IPS DF 6.9 (cell line): ENCODE results near the gene HNRNPAB.
"Not testable (repeated sequence)": the region's sequence is repeated elsewhere in the genome, so short reads cannot be mapped to it uniquely, and the experiment has no call there.

ENCODE experiments used
- DNase-seq: peaks from one replicate; pipeline ENCODE4 v3.0.0-alpha.2; 2013; ENCODE audit warnings: low read depth, low spot score
- H3K27ac ChIP-seq: one replicate; pipeline ENCODE4 v1.5.1; 2013; ENCODE audit warnings: low read length, control low read depth
- H3K27me3 ChIP-seq: 2 replicates; pipeline ENCODE4 v1.6.1; 2013; ENCODE audit warnings: mild to moderate bottlenecking, low read length; ENCODE audit not compliant: control insufficient read depth, insufficient read depth
- H3K36me3 ChIP-seq: 2 replicates; pipeline ENCODE4 v1.6.1; 2013; ENCODE audit warnings: low read length; ENCODE audit not compliant: control insufficient read depth, insufficient read depth
- H3K4me1 ChIP-seq: 2 replicates; pipeline ENCODE4 v1.6.1; 2013; ENCODE audit warnings: low read length; ENCODE audit not compliant: control insufficient read depth, insufficient read depth
- H3K4me3 ChIP-seq: 2 replicates; pipeline ENCODE4 v1.5.1; 2013; ENCODE audit warnings: mild to moderate bottlenecking, low read length
- H3K9me3 ChIP-seq: 2 replicates; pipeline ENCODE4 v1.6.1; 2013; ENCODE audit warnings: low read length, inconsistent platforms; ENCODE audit not compliant: control insufficient read depth, insufficient read depth
- WGBS: extraction: QIAGEN DNeasy Blood & Tissue Kit; methylation state at CpG from one replicate; pipeline ENCODE4 v1.1.7; 2013; ENCODE audit warnings: mixed read lengths, missing lambda C conversion rate; ENCODE audit not compliant: insufficient read length, insufficient coverage; 5-methylcytosine and 5-hydroxymethylcytosine counted together

HNRNPAB gene

GRCh38 chr5:178245389-178245788 is 41.1 kb downstream of the HNRNPAB start:
- Histone ChIP-seq H3K4me3 (no peak overlapping the region), H3K27ac (no peak overlapping the region), H3K36me3 (no peaks in the 10 kb centered on the region), H3K9me3 (no peaks in the 10 kb centered on the region), H3K4me1 (no peaks in the 10 kb centered on the region), H3K27me3 (no peaks in the 10 kb centered on the region)
- no peak for DNase-seq
- 100% methylated on average over 1 of the region's 2 CpGs for WGBS

DNA sequence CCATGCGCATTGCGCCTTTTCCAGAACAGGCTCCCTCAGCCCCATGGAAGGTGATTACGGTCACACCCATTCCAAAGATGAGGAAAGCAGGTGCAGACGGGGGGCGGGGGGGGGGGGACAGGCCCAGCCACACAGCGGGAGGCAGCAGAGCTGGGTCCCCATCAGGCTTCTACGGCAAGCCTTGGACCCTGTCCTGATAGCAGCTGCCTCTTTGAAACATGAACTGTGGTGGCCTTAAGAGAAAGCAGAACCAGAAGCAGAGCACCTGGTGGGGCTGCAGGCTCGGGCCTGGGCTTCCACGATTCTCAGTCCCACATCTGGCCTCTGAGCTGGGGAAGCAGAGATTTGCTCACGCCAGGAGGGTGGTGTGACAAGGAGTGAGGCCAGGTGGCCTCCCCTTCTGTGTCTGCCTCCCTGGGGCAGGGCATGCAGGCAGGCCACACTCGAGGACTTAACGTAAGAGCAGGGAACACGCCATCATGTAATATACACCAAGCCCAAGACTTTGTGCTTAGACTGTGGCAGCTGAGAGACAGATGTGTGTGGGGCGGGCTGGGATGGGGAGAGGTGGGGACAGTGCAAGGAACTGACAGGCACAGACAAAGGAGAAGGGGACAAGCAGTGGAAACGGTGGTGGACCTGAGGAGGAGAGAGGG is 42.4 kb downstream of the HNRNPAB start:
- DNase-seq, result no peak
- Histone ChIP-seq H3K27ac (no peak overlapping the region), H3K36me3 (no peaks in the 10 kb centered on the region), H3K27me3 (no peaks in the 10 kb centered on the region), H3K4me3 (no peak overlapping the region), H3K4me1 (no peaks in the 10 kb centered on the region), H3K9me3 (no peaks in the 10 kb centered on the region)
- WGBS, result no CpG with 5 or more reads among the region's 15 CpGs

DNA sequence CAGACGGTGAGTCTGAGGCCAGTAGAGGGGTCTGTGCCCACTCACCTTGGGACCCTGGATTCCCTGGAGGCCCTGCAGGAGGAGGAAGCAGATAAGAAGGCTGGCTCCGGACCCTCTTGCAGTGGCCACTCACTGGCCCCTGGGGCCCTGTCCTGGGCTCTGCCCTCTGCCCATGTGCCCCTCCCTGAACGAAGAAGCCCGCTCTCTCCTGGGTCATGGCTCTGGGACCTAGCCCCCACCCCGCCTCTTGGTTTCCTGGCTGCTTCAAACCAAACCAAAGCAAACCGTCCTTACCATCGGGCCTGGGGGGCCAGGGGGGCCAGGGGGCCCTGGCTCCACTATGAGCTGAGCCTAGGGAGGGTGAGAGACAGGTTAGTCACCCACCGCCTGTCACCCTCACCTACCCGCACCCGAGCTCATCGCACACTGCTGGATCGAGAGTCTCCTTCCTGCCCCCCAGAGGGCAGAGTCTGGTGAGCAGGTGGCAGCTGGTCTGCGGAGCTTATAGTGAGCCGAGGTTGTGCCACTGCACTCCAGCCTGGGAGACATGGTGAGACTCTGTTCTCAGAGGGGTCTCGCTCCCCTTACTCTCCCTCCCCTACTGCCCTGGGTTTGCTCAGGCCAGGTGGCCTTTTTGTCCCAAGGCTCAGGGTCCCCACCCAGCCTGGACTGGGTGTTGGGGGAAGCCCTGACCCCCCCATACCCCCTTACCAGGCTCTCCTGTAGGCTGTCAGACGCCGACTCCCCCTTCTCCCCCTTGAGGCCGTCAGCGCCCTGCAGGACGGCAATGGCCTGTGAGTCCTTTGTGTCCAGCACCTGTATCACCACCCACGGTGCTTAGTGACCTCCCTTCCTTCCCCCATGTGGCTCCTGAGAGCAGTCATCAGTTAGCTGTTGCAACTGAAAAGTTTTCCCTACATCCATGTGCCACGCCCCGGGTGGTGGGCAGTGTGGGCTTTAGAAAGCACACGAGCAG is 43.4 kb downstream of the HNRNPAB start:
- no peaks in the 10 kb centered on the region for H3K27me3 ChIP-seq
- no peaks in the 10 kb centered on the region for H3K36me3 ChIP-seq
- no peak overlapping the region for H3K4me3 ChIP-seq
- DNase-seq, result no peak
- H3K9me3 ChIP-seq, result no peaks in the 10 kb centered on the region
- no CpG with 5 or more reads among the region's 24 CpGs for WGBS
- no peak overlapping the region for H3K27ac ChIP-seq
- H3K4me1 ChIP-seq, result no peaks in the 10 kb centered on the region

GRCh38 chr5:178248750-178249149 is 44.4 kb downstream of the HNRNPAB start:
- Histone ChIP-seq H3K4me1 (no peaks in the 10 kb centered on the region), H3K27ac (no peak overlapping the region), H3K27me3 (no peaks in the 10 kb centered on the region), H3K4me3 (no peak overlapping the region), H3K9me3 (no peaks in the 10 kb centered on the region), H3K36me3 (no peaks in the 10 kb centered on the region)
- no CpG with 5 or more reads among the region's 18 CpGs for WGBS
- DNase-seq, result no peak

DNA sequence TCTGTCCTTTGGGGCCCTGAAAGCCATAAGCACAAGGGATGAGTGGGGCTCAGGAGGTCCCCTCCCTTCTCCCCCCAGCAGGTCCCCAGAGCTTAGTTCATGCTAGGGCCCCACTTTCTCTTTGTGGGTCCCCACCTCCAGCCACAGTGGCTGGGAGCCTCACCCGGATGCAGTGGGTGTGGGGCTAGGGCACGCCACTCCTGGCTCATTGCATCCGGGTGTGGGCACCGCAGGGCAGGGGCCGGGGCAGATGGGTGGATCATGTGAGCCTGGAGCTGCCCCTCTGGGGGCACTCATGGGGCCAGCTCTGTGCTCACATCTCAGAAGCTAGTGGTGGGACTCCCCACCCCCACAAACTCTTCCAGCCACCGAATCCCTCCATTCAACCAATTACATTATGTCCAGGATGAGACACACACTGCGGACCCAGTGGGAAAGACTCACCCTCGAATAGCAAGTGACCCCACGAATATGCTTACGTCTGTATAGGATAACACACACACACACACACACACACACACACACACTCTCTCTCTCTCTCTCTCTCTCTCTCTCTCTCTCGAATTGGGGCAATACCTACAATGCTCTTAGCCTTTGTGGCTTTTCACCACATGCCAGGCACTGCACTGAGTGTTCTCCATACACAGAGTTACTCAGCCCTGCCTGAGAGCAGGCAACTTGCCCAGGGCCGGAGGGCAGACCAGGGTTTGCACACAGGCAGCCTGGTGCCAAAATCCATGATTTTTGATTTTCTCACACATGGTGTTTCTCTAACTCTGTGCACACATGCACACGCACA is 45.1 kb downstream of the HNRNPAB start:
- no peak overlapping the region for H3K27ac ChIP-seq
- no CpG with 5 or more reads among the region's 13 CpGs for WGBS
- no peaks in the 10 kb centered on the region for H3K4me1 ChIP-seq

GRCh38 chr5:178250263-178250662 is 45.9 kb downstream of the HNRNPAB start:
- H3K27ac ChIP-seq, result no peak overlapping the region
- H3K27me3 ChIP-seq, result no peaks in the 10 kb centered on the region
- H3K36me3 ChIP-seq, result no peaks in the 10 kb centered on the region
- no CpG with 5 or more reads among the region's 6 CpGs for WGBS
- H3K9me3 ChIP-seq, result no peaks in the 10 kb centered on the region
- no peaks in the 10 kb centered on the region for H3K4me1 ChIP-seq
- no peak for DNase-seq
- H3K4me3 ChIP-seq, result no peak overlapping the region

More for the DNA sequence above, 45.1 kb downstream of the HNRNPAB start:
- no peaks in the 10 kb centered on the region for H3K9me3 ChIP-seq
- no peaks in the 10 kb centered on the region for H3K36me3 ChIP-seq
- H3K4me3 ChIP-seq, result no peak overlapping the region
- H3K27me3 ChIP-seq, result no peaks in the 10 kb centered on the region
- no peak for DNase-seq

GRCh38 chr5:178252258-178252657 is 47.9 kb downstream of the HNRNPAB start:
- no peak overlapping the region for H3K27ac ChIP-seq
- DNase-seq, result no peak
- no CpG with 5 or more reads among the region's 8 CpGs for WGBS
- H3K27me3 ChIP-seq, result no peaks in the 10 kb centered on the region
- H3K36me3 ChIP-seq, result no peaks in the 10 kb centered on the region
- no peaks in the 10 kb centered on the region for H3K4me1 ChIP-seq
- H3K9me3 ChIP-seq, result no peaks in the 10 kb centered on the region
- no peak overlapping the region for H3K4me3 ChIP-seq

- not testable (repeated sequence) for H3K36me3 ChIP-seq, DNase-seq, H3K4me1 ChIP-seq, H3K4me3 ChIP-seq, H3K9me3 ChIP-seq, H3K27ac ChIP-seq, H3K27me3 ChIP-seq
- WGBS, result no CpG with 5 or more reads among the region's 18 CpGs
Measured at GRCh38 chr5:178253632-178254031, 49.3 kb downstream of the HNRNPAB start.

DNA sequence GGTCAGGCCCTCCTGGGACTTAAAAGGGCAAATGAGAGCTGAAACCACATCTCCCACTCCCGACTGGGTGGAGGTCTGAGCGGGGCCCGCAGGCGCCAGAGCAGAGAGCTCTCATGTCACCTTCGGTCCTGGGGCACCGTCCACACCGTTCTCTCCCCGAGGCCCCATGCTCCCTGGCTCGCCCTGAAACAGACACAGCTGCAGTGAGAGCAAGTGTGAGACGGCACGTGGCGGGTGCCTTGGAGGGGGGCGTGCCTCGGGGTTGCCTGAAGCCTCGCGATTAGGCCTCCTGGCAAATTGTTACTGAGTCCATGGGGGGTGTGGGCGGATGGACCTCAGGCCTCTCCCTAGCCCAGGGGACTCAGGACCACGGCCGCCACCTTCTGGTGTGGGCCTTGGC is 52.4 kb downstream of the HNRNPAB start:
- Histone ChIP-seq H3K27me3 (no peaks in the 10 kb centered on the region), H3K4me3 (no peak overlapping the region), H3K9me3 (no peaks in the 10 kb centered on the region), H3K27ac (no peak overlapping the region), H3K36me3 (no peaks in the 10 kb centered on the region), H3K4me1 (no peaks in the 10 kb centered on the region)
- no CpG with 5 or more reads among the region's 19 CpGs for WGBS
- DNase-seq, result no peak

DNA sequence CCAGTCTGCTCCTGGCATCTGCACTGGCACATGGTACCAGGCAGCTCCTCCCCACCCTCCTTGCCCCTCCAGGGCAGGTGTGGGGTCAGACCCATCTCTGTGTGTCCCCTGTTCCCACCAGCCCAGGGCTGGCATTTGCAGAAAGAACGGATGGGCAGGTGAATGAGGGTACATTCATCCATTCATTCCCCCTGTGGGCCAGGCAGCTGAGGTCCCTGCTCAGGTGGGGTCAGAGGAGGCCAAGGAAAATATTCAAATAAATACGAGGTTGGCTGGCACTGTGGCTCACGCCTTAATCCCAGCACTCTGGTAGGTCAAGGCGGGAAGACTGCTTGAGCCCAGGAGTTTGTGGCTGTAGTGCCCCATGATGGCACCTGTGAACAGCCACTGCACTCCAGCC is 53.3 kb downstream of the HNRNPAB start:
- H3K4me1 ChIP-seq, result no peaks in the 10 kb centered on the region
- no peak overlapping the region for H3K27ac ChIP-seq
- H3K4me3 ChIP-seq, result no peak overlapping the region
- H3K9me3 ChIP-seq, result no peaks in the 10 kb centered on the region
- no peak for DNase-seq
- no peaks in the 10 kb centered on the region for H3K36me3 ChIP-seq
- whole genome bisulfite sequencing, result no CpG with 5 or more reads among the region's 4 CpGs
- H3K27me3 ChIP-seq, result no peaks in the 10 kb centered on the region
